ENCODE data around the gene CDKN2D. TPM values are rescaled to one million over a fixed set of nuclear protein-coding genes. Genes with fewer than 3 reads are reported as not detected.
"Not testable (repeated sequence)": the region's sequence is repeated elsewhere in the genome, so short reads cannot be mapped to it uniquely, and the experiment has no call there.

Gene CDKN2D
- total RNA-seq, 2 experiments from 2014 or later = 86.0 to 88.7 TPM

DNA sequence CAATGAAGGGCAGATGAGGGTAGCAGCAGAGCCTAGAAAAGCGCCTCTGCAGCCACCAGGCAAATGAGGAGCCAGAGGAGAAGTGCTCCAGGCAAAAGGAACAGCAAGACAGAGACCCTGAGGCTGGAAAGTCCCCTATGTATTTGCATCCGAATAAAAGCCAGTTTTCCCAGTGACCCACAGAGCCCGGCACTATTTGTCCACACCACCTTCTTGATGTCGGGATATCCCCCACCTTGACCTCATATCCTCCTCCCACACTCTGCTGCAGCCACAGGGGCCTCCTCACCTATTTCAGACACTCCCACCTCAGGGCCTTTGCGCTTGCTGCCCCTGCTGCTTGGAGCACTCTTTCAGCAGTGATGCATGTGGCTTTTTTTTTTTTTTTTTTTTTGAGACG, 18.4 kb downstream of the CDKN2D start:
- no peaks in the 10 kb centered on the region for H3K9me3 Mint-ChIP-seq (ENCODE audit: insufficient read depth)
- no peak overlapping the region for H3K4me3 Mint-ChIP-seq
- peak overlapping the region; percentile 37 for H3K27ac Mint-ChIP-seq
- H3K4me1 Mint-ChIP-seq (ENCODE audit: low read depth) = peaks cover 54% of the 10 kb centered on the region
- DNase-seq (no peak), ATAC-seq (no peak)
- ChIA-PET POLR2A (interaction anchor here (1.5 to 8.3 kb wide), 2 partner anchors 16 to 103 kb away, joined by 4 to 141 read pairs; partner anchors contain the start of genes CDKN2D and KRI1), CTCF (interaction anchor here (1.0 to 7.1 kb wide), 6 partner anchors 9 to 314 kb away, joined by 3 to 76 read pairs (median 6); partner anchors contain the start of genes CDKN2D and KRI1)
- peaks cover 69% of the 10 kb centered on the region for H3K36me3 Mint-ChIP-seq (ENCODE audit: low read depth)
- H3K27me3 Mint-ChIP-seq (ENCODE audit: low read depth) = no peaks in the 10 kb centered on the region

DNA sequence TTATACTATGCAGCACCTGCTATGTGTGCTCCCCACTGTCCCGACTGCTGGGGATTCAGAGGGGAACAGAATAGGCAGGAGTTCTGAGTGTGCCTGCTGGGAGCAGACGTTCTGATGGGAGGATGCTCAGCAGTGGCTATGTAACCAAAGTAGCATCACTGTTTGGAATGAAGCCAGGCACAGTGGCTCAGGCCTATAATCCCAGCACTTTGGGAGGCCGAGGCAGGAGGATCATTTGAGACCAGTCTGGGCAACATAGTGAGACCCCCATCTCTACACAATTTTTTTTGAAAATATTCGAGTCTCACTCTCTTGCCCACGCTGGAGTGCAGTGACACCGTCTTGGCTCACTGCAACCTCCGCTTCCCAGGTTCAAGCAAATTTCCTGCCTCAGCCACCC, 19.0 kb downstream of the CDKN2D start:
- H3K27me3 Mint-ChIP-seq (ENCODE audit: low read depth) = no peaks in the 10 kb centered on the region
- H3K36me3 Mint-ChIP-seq (ENCODE audit: low read depth) = peaks cover 71% of the 10 kb centered on the region
- H3K9me3 Mint-ChIP-seq (ENCODE audit: insufficient read depth) = no peaks in the 10 kb centered on the region
- no peak overlapping the region for H3K4me3 Mint-ChIP-seq
- peaks cover 54% of the 10 kb centered on the region for H3K4me1 Mint-ChIP-seq (ENCODE audit: low read depth)
- ATAC-seq (no peak), DNase-seq (no peak)
- H3K27ac Mint-ChIP-seq = no peak overlapping the region
- CTCF ChIA-PET = no interaction called here
- POLR2A ChIA-PET = no interaction called here

DNA sequence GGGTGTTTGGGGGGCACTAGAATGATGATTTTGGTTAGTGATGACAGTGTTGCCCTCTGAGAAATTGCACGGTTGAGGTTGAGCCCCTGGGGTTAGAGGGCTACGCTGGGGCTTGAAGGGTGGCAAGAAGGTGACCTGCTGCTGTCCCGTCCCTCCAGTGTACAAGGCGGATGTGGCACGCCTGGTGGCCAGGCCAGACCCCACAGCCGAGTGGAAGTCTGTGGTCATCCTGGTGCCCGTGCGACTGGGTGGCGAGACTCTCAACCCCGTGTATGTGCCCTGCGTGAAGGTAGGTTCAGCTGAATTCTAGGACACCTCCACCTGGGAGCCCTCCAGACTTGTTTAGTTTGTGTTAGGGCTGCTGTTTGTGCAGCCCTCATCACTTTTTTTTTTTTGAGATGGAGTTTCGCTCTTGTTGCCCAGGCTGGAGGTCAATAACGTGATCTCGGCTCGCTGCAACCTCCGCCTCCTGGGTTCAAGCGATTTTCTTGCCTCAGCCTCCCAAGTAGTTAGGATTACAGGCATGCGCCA, 20.0 kb downstream of the CDKN2D start:
- no peak for ATAC-seq
- no peak for DNase-seq
- Mint-ChIP-seq H3K4me1 (ENCODE audit: low read depth) (peaks cover 49% of the 10 kb centered on the region), H3K36me3 (ENCODE audit: low read depth) (peaks cover 64% of the 10 kb centered on the region), H3K27ac (no peak overlapping the region), H3K27me3 (ENCODE audit: low read depth) (no peaks in the 10 kb centered on the region), H3K9me3 (ENCODE audit: insufficient read depth) (no peaks in the 10 kb centered on the region), H3K4me3 (no peak overlapping the region)
- ChIA-PET CTCF (interaction anchor here (1.3 kb wide), 1 partner anchor 43 kb away, joined by 4 read pairs; no protein-coding TSS in a partner anchor), POLR2A (interaction anchor here (0.6 kb wide), 2 partner anchors 36 to 730 kb away, joined by 3 read pairs; no protein-coding TSS in a partner anchor)

DNA sequence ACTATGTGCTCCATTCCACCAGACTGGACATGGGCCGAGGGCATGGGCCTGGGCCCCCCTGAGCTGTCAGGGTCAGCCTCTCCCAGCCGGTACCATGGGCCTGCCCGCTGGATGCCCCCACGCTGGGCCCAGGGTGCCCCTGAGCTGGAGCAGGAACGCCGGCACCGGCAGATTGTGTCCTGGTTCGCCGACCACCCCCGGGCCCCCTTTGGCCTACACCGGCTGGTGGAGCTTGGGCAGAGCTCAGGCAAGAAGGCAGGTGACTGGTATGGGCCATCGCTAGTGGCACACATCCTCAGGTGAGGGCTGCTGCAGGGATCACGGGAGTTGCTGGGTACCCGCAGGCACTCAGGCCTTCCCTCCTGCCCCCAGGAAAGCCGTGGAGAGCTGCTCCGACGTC, 22.0 kb downstream of the CDKN2D start:
- Mint-ChIP-seq H3K27ac (no peak overlapping the region), H3K36me3 (ENCODE audit: low read depth) (peaks cover 44% of the 10 kb centered on the region), H3K4me3 (no peak overlapping the region), H3K9me3 (ENCODE audit: insufficient read depth) (no peaks in the 10 kb centered on the region), H3K27me3 (ENCODE audit: low read depth) (peaks cover 2% of the 10 kb centered on the region), H3K4me1 (ENCODE audit: low read depth) (peaks cover 34% of the 10 kb centered on the region)
- DNase-seq (no peak), ATAC-seq (no peak)
- ChIA-PET POLR2A (interaction anchor here (1.8 kb wide), 1 partner anchor 20 kb away, joined by 5 read pairs; no protein-coding TSS in a partner anchor), CTCF (interaction anchor here (1.8 kb wide), 1 partner anchor 19 kb away, joined by 4 read pairs; the partner anchor contains the start of gene KRI1)

DNA sequence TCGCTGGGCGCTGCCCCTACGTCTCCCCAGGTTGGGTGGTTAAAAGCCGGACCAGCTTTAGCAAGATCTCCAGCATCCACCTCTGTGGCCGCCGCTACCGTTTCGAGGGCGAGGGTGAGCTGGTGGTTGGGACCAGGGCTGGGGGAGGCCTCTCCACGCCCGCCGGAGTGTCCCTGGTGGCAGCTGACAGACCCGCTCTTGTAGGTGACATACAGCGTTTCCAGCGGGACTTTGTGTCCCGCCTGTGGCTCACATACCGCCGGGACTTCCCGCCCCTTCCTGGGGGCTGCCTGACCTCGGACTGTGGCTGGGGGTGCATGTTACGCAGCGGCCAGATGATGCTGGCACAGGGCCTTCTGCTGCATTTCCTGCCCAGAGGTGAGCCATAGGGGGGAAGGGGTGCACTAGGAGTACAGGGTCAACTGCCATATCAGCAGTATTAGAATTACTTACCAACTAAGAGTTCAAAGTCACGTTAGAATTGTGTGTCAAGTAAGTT, 24.0 kb downstream of the CDKN2D start:
- ChIA-PET CTCF (interaction anchor here (1.0 to 1.2 kb wide), 2 partner anchors 22 to 34 kb away, joined by 3 read pairs; no protein-coding TSS in a partner anchor), POLR2A (interaction anchor here (1.2 to 1.5 kb wide), 4 partner anchors 9 to 23 kb away, joined by 3 to 6 read pairs (median 4); partner anchors contain the start of gene KRI1)
- ATAC-seq = no peak
- Mint-ChIP-seq H3K4me3 (peak overlapping the region; percentile 90), H3K36me3 (ENCODE audit: low read depth) (peaks cover 26% of the 10 kb centered on the region), H3K9me3 (ENCODE audit: insufficient read depth) (no peaks in the 10 kb centered on the region), H3K4me1 (ENCODE audit: low read depth) (peaks cover 17% of the 10 kb centered on the region), H3K27ac (peak overlapping the region; percentile 88), H3K27me3 (ENCODE audit: low read depth) (peaks cover 9% of the 10 kb centered on the region)
- no peak for DNase-seq

DNA sequence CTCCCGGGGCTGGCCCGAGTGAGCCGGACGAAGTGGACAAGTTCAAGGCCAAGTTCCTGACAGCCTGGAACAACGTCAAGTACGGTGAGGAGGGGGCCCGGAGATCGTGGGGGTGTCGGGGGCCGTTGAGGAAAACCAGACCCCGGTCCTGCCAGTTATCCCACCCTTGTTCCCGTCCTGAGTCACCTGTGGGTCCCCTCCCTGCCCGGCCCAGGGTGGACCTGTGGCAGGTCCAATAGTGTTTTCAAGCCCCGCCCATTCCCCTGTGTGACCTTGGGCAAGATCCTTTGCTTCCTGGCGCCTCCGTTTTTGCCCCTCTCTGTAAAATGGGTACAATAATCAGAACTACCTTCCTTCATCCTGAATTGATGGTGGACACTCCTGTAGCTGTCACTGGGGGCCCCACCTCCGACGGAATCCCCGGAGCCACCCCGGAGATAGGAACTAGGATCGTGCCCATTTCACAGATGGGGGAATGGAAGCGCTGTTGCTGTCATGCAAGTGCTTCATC, 24.5 kb downstream of the CDKN2D start:
- Mint-ChIP-seq H3K9me3 (ENCODE audit: insufficient read depth) (no peaks in the 10 kb centered on the region), H3K4me1 (ENCODE audit: low read depth) (peaks cover 17% of the 10 kb centered on the region), H3K27ac (peak overlapping the region; percentile 88), H3K4me3 (peak overlapping the region; percentile 90), H3K27me3 (ENCODE audit: low read depth) (peaks cover 9% of the 10 kb centered on the region), H3K36me3 (ENCODE audit: low read depth) (peaks cover 24% of the 10 kb centered on the region)
- POLR2A ChIA-PET = interaction anchor here (1.2 to 1.5 kb wide), 3 partner anchors 10 to 22 kb away, joined by 3 to 6 read pairs (median 5); partner anchors contain the start of gene KRI1
- CTCF ChIA-PET = interaction anchor here (1.0 to 1.2 kb wide), 2 partner anchors 23 to 33 kb away, joined by 3 read pairs; no protein-coding TSS in a partner anchor
- ATAC-seq (peak; percentile 26), DNase-seq (peak; percentile 48)

DNA sequence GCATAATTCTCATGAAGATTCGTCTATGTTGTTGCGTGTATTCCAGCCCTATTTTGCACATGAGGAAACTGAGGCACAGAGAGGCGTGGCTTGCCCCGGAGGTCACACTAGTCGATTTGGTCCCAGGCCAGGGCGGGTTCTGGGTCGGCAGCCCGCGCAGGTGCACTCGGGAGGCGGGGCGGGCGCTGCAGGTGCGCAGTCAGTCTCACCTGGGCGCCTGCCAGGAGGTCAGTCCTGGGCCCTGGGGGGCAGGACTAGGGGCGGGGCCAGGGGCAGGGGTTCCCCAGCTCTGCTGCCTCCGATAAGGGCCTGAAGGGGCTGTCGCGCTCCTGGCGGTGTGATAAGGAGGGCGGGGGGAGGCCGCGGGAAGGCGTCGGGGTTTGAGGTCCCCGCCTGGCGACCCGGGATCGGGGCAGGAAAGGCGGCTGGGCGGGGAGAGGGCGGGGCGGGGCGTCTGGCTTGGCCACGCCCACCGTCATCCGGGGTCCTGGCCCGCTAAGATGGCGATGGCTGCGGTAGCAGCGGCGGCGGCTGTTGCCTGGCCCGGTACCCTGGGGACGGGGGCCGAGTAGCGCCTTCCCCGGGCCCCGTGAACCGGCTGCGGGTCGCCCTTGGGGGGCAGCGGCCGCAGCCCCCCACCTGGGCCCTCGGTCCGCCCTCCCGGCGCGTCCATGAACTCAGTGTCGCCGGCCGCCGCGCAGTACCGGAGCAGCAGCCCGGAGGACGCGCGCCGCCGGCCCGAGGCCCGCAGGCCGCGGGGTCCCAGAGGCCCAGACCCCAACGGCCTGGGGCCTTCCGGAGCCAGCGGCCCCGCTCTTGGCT, 25.1 kb downstream of the CDKN2D start, which contains the start of gene ATG4D:
Gene ATG4D, plus strand, starts transcription at position 485 of the 822 bp plus-strand sequence. Its CDS starts 187 bp downstream, at position 672.
- DNase-seq = peak; percentile 85
- Mint-ChIP-seq H3K36me3 (ENCODE audit: low read depth) (peaks cover 18% of the 10 kb centered on the region), H3K9me3 (ENCODE audit: insufficient read depth) (no peaks in the 10 kb centered on the region), H3K27ac (peak within 1 kb of the TSS; percentile 88), H3K4me3 (peak within 1 kb of the TSS; percentile 90), H3K27me3 (ENCODE audit: low read depth) (peaks cover 15% of the 10 kb centered on the region), H3K4me1 (ENCODE audit: low read depth) (peaks cover 21% of the 10 kb centered on the region)
- POLR2A ChIA-PET = interaction anchor here (0.6 to 1.3 kb wide), 6 partner anchors 10 to 40 kb away, joined by 3 to 6 read pairs (median 4); partner anchors contain the start of genes KEAP1 and KRI1
- CTCF ChIA-PET = interaction anchor here (1.0 to 3.3 kb wide), 6 partner anchors 22 to 156 kb away, joined by 3 to 34 read pairs (median 3); partner anchors contain the start of gene KRI1
- peak; percentile 85 for ATAC-seq

DNA sequence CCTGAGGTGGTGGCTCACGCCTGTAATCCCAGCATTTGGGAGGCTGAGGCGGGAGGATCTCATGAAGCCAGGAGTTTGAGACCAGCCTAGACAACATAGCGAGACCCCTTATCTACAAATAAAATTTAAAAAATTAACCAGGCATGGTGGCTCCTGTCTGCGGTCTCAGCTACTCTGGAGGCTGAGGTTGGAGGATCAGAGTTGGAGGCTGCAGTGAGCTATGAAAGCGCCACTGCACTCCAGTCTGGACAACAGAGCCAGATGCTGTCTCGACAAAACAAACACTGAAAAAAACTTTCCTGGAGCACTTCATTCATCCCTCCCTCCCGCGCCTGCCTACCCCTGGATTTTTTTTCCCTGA, 25.7 kb downstream of the CDKN2D start:
- Mint-ChIP-seq H3K4me1 (ENCODE audit: low read depth) (peaks cover 24% of the 10 kb centered on the region), H3K4me3 (peak overlapping the region; percentile 73), H3K36me3 (ENCODE audit: low read depth) (peaks cover 13% of the 10 kb centered on the region), H3K27me3 (ENCODE audit: low read depth) (peaks cover 19% of the 10 kb centered on the region), H3K27ac (no peak overlapping the region), H3K9me3 (ENCODE audit: insufficient read depth) (no peaks in the 10 kb centered on the region)
- ATAC-seq (no peak), DNase-seq (no peak)
- ChIA-PET POLR2A (interaction anchor here (0.6 to 1.1 kb wide), 6 partner anchors 11 to 87 kb away, joined by 3 to 5 read pairs (median 4); partner anchors contain the start of genes KEAP1 and KRI1), CTCF (interaction anchor here (1.0 to 3.3 kb wide), 10 partner anchors 19 to 159 kb away, joined by 3 to 34 read pairs (median 6); partner anchors contain the start of genes CDKN2D, KRI1 and QTRT1)

DNA sequence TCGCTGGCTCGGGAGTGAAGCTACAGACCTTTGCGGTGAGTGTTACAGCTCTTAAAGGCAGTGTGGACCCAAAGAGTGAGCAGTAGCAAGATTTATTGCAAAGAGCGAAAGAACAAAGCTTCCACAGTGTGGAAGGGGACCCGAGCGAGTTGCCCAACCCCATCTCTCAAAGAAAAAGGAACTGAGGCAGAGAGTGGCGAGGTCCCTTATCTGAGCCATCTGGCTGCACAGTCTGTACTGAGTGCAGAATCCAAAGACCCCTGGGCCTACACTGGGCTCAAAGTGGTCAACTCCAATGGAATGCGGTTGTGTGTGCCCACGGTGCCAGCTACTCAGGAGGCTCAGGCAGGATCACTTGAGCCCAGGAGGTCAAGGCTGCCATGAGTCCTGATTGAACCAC, 29.8 kb downstream of the CDKN2D start:
- H3K27ac Mint-ChIP-seq; ATAC-seq; H3K36me3 Mint-ChIP-seq (ENCODE audit: low read depth); H3K9me3 Mint-ChIP-seq (ENCODE audit: insufficient read depth); H3K4me3 Mint-ChIP-seq; CTCF ChIA-PET; DNase-seq; POLR2A ChIA-PET: not testable (repeated sequence)
- H3K27me3 Mint-ChIP-seq (ENCODE audit: low read depth) = peaks cover 20% of the 10 kb centered on the region
- H3K4me1 Mint-ChIP-seq (ENCODE audit: low read depth) = peaks cover 13% of the 10 kb centered on the region

DNA sequence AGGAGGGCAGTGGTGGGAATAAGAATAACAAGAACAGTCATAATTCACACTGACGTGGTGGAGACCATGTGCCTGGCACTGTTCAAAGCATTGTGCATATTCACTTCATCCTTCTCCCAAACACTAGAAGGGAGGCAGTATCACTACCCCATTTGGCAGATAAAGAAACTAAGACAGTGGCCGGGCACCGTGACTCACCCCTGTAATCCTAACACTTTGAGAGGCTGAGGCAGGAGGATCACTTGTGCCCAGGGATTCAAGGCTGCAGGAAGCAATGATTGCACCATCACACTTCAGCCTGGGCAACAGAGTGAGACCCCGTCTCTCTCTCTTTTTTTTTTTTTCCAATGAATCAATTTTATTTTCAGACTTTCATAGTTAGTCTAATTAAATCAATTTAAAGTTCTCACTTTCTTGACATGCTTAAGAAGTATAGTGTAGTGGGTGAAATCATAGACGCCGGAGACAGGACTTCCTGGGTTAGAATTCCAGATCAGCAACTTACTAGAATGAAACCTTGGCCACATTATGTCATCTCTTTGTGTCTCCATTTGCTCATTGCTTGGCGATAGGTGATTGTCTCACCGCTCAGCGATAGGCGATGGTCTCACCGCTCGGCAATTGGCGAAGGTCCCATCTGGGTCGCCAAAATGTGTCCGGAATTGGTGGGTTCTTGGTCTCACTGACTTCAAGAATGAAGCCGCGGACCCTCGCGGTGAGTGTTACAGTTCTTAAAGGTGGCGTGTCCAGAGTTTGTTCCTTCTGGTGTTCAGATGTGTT, 30.4 kb downstream of the CDKN2D start:
- H3K27ac Mint-ChIP-seq = no peak overlapping the region
- no peaks in the 10 kb centered on the region for H3K36me3 Mint-ChIP-seq (ENCODE audit: low read depth)
- H3K4me3 Mint-ChIP-seq = no peak overlapping the region
- H3K4me1 Mint-ChIP-seq (ENCODE audit: low read depth) = peaks cover 12% of the 10 kb centered on the region
- ATAC-seq = no peak
- DNase-seq = no peak
- ChIA-PET POLR2A (no interaction called here), CTCF (interaction anchor here (0.7 to 1.0 kb wide), 2 partner anchors 16 to 60 kb away, joined by 4 read pairs; no protein-coding TSS in a partner anchor)
- H3K9me3 Mint-ChIP-seq (ENCODE audit: insufficient read depth) = no peaks in the 10 kb centered on the region
- peaks cover 19% of the 10 kb centered on the region for H3K27me3 Mint-ChIP-seq (ENCODE audit: low read depth)

All from activated CD8-positive, alpha-beta T cell treated with anti-CD3 and anti-CD28 coated beads, Interleukin-2, amount 10 ng/mL, durations not matched to agents 7 days and 5 days (primary cell).